GM18873 (cell line): Measurements from ENCODE around the gene LTBP2.

Experiments
- ATAC-seq: cut with Tn5 transposase; IDR thresholded peaks from one replicate; pipeline ENCODE4 v1.9.1; 2021; ENCODE audit warnings: mild to moderate bottlenecking, moderate library complexity, moderate number of reproducible peaks; ENCODE audit not compliant: unreplicated experiment, low FRiP score

LTBP2 gene

GRCh38 chr14:74575936-74576335, 36.1 kb downstream of the LTBP2 start:
- no peak for ATAC-seq

GRCh38 chr14:74575507-74575906, 36.5 kb downstream of the LTBP2 start:
- ATAC-seq: no peak

DNA sequence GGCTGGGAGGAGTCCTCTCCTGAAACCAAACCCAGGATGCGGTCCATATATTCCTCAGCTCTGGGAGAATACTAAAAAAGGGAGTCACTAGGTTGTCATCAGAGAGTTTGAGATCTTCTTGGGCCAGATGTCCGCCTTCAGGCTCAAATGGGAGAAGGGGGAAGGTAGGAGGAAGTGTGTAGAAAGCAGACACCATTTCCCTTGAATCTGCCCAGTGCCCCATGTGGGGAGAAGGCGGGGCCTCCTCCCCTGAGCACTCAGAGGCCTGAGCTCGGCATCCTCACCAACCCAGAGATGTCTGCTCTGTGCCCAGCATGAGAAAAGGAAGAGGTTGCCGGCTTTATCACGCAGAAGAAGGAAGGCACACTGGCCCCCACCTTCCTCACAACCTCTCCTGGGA, 37.3 kb downstream of the LTBP2 start:
- no peak for ATAC-seq

DNA sequence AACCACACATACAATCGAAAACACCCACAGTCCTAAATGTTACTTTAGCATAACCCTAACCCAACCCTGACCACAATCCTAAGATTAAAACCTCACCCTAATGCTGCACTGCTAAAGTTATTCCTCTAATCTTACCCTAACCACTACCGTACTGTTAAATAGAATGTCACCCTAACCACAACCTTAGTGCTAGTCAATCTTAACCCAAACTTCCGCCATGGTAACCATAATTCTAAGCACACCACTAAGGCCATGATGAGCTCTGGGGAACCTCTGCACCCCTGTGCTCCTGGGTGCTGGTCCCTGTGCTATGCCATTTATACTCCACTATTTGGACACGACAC, 38.0 kb downstream of the LTBP2 start:
- no peak for ATAC-seq

DNA sequence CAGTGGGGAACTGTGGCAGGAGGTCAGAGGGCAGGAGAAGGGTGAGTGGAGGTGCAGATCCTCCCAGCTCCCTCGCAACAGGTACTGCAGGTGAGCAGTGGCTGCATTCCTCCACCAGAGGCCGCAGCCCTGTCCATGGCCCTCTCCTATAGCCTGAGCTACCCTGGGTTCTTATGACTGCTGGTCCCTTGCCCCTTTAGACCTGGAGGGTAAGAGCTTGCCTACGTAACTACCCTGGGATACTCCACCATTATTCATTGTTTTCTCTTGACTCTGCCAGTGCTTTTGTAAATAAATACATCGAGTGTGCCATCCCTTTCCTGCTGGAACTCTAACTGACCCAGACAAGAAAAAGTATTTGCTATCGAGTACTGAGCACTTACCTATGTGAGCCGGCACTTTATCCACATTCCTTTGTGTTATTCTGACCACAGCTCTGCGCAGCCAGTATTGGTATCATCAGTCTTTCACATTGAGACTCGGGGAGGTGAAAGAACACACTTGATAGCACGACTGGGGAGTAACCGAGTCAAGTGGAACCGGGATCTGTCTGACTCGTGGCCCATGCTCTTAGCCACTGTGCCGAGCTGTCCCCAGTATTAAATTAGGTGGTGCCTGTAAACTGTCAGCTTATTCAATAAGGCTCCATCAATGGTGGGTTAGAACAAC, 38.5 kb downstream of the LTBP2 start:
- ATAC-seq: no peak

- no peak for ATAC-seq
Measured at GRCh38 chr14:74572726-74573301, 39.2 kb downstream of the LTBP2 start.

DNA sequence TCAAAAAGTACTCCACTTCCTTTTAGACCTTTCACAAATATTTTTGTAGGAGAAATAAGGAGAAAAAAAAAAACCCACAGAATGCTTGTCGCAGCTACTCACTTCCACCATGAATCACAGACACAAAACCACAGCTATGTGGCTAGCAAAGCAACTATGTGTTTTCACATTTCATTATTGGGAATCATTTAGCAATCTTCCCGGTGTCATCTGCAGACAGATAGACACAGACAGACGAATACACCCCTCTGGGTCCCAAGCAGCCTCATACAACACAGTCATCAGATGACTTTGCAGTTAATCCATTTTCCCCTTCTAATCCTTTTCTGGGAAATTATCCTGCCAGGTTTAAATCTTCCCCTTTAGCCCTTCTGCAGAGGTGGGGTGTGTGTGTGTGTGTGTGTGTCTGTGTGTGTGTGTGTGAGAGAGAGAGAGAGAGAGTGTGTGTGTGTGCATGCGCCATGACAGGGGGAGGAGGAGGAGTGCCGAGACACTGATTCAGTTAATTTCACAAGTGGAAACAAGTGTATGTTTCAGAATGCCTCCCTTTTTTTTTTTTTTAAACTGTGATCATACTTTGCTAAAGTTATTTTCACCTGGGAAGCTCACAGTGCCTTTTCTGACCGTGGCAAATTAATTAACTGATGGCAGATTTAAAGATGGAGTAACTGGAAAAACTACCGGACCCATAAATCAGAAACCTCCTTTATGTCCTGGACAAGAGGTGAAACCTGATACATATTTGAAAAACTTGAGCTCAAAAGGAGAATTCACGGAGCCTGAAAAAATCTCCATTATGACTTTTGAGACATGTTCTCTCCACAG, 39.9 kb downstream of the LTBP2 start:
- no peak for ATAC-seq

- no peak for ATAC-seq
Measured at GRCh38 chr14:74571441-74571841, 40.6 kb downstream of the LTBP2 start.

DNA sequence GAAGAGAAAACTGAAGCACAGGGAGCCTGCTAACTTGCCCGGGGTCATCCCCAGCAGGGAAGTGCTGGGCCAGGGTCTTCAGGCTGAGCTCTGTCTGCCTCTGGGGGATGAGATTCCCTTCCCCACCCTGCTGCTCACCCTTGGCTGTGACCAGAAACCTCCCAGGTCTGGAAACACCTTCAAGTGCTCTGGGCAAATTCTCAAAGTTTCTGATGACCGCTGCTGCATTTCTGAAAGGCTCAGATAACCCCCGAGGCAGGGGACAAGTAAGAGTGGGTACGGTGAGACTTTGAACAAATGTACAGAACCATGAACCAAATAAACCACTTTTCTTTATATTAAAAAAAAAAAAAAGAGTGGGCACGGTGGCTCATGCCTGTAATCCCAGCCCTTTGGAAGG, 41.3 kb downstream of the LTBP2 start:
- ATAC-seq: no peak

DNA sequence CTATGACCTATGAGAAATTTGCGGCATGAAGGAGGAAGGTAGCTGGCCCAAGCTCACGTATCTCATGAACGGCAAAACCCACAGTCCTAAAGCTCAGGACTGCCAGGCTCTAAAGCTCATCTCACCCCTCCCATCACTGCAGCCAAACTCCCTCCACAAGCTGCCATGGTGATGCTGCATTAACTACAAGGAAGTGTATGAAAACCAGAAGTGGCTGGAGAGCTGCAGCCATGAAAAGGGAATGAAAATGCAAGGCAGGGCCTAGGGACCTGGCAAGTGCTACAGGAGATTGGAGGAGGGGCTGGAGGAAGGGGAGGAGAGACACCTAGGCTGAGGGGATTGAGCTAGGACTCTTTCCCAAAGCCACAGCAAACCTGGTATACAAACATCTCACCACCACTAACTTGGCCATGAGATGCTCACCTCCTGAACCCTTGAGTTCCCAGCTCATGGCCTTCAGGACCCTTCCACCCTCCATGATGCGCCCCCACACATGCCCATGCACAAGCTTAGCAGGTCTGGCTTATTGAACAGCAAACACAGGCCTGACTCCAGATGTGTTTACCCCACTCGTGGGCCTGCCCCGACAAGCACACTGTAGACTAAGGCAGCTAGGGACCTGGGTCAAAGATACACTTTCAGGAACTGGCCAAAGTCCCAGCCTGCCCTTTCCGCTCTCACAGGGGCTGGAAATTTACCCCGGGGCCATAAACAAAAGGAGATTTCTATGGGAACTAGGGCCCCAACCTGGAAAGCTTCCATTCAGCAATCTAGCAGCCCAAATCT, 42.0 kb downstream of the LTBP2 start:
- no peak for ATAC-seq

- no peak for ATAC-seq
Measured at GRCh38 chr14:74569387-74569786, 42.6 kb downstream of the LTBP2 start.

GRCh38 chr14:74568911-74569310, 43.1 kb downstream of the LTBP2 start:
- no peak for ATAC-seq

GRCh38 chr14:74568380-74568649, 43.7 kb downstream of the LTBP2 start:
- ATAC-seq: no peak

DNA sequence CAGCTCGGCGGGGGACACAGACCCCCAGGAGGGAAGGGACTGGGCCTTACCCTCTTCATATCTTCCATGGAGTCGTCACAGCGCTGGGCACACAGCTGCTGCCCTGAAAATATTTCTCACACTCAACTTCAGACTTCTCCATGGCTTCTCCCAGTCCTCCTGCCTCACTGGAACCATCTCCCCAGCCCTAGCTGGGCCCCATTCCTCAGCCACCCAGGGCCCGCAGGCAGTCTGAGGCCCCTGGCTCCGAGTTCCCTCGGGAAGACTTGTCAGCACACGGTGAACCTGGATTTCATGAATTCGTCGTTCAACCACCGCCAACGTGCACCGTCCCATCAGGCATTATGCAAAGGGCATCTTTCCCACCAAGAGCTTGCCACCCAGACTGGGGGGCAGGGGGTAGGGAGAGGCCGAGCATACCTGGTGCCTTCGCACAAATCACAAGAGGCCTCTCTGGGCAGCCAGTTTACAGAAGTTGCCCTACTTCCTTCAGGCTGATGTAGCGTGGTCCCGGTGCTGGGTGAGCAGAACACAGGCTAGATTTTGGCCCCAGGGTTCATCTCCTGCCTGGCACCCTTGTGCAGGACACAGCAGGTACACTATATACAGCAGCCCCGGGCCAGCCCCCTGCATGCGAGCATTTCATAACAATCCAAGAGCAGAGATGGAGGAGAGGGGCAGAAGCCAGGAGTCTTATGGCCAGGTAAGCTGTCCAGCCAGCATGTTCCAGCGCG, 44.2 kb downstream of the LTBP2 start:
- no peak for ATAC-seq

- ATAC-seq: no peak
Measured at GRCh38 chr14:74567219-74567618, 44.8 kb downstream of the LTBP2 start.

GRCh38 chr14:74566174-74567141, 45.6 kb downstream of the LTBP2 start:
- ATAC-seq: no peak

DNA sequence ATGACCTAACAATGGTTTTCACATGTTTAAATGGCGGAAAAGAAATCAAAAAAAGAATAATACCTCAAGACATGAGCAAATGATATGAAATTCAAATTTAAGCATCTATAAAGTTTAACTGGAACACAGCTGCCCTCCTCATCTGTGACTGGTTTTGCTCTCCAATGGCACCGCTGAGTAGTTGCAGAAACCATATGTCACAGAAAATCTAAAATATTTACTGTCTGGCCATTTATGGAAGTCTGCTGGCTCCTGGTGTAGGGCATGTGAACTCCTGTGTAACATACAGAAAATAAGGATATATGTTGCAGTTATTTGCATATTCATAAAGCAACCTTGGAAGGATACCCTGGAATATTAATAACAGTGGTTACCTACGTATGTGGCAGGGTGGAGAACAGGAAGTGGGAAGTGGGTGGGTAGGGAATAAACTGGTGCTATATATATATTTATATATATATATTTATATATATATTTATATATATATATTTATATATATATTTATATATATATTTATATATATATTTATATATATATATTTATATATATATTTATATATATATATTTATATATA, 48.4 kb downstream of the LTBP2 start:
- no peak for ATAC-seq

DNA sequence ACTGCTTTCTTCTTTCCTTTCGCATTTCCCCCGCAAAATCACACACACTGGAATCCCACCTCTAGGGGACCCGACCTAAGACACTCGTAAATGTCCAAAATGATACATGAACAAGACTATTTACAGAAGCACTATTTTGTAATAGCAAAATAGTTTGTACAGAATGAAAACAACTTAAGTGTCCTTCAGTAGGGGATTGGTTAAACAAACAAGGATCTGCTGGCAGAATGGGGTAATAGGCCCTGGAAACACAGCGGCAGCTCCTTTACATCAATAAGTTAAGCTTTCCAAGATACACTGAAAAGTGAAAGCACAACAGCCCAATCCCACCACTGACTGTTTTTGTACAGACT, 48.8 kb downstream of the LTBP2 start:
- no peak for ATAC-seq

GRCh38 chr14:74562515-74563232, 49.4 kb downstream of the LTBP2 start:
- ATAC-seq: no peak
